ENCODE results near the gene PPP1R14B. TPM values are rescaled to one million over a fixed set of nuclear protein-coding genes. Genes with fewer than 3 reads are reported as not detected.

The PPP1R14B gene
- total RNA-seq, 2 experiments from 2014 or later, result 285 to 287 TPM

DNA sequence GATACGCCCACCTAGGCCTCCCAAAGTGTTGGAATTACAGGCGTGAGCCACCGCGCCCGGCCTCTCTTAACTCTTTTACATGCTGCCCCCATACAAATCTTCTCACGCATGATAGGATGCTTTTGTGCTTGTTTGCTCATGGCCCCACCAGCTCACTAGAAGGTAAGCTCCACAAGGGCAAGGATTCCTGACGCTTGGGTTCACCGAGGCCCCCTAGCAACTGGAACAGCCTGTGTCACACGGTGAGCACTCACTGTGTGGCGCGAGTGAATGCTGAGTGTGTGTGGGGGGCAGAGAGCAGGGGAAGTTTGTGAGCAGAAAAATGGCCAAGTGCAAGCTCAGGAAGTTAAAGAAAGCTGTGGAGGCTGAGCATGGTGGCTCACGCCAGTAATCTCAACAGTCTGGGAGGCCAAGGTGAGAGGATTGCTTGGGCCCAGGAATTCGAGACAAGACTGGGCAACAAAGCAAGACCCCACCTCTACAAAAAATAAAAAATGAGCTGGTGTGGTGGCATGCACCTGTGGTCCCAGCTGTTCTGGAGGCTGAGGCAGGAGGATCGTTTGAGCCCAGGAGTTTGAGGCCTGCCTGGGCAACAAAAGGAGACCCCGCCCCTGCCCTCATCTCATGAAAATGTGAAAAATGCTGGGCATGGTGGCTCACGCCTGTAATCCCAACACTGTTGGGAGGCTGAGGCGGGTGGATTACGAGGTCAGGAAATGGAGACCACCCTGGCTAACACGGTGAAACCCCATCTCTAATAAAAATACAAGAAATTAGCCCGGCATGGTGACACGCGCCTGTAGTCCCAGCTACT, 35.4 kb upstream of the PPP1R14B start:
- ChIA-PET POLR2A (interaction anchor here (0.6 to 4.7 kb wide), 3 partner anchors 11 to 22 kb away, joined by 3 to 47 read pairs (median 6); no protein-coding TSS in a partner anchor), CTCF (interaction anchor here (0.8 to 8.1 kb wide), 4 partner anchors 21 to 78 kb away, joined by 3 to 77 read pairs (median 4); partner anchors contain the start of genes CATSPERZ, ESRRA, PRDX5 and TRMT112)
- no peaks in the 10 kb centered on the region for H3K9me3 Mint-ChIP-seq
- intact Hi-C loops (cut with micrococcal nuclease), result no loop called here
- TF ChIP-seq, protein P1, sequence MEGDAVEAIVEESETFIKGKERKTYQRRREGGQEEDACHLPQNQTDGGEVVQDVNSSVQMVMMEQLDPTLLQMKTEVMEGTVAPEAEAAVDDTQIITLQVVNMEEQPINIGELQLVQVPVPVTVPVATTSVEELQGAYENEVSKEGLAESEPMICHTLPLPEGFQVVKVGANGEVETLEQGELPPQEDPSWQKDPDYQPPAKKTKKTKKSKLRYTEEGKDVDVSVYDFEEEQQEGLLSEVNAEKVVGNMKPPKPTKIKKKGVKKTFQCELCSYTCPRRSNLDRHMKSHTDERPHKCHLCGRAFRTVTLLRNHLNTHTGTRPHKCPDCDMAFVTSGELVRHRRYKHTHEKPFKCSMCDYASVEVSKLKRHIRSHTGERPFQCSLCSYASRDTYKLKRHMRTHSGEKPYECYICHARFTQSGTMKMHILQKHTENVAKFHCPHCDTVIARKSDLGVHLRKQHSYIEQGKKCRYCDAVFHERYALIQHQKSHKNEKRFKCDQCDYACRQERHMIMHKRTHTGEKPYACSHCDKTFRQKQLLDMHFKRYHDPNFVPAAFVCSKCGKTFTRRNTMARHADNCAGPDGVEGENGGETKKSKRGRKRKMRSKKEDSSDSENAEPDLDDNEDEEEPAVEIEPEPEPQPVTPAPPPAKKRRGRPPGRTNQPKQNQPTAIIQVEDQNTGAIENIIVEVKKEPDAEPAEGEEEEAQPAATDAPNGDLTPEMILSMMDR (IDR thresholded peaks at IDR 0.05), result no peak
- peaks cover 15% of the 10 kb centered on the region for H3K4me1 Mint-ChIP-seq (ENCODE audit: low read depth)
- no peak overlapping the region for H3K27ac Mint-ChIP-seq
- H3K4me3 Mint-ChIP-seq, result no peak overlapping the region
- ATAC-seq (no peak), DNase-seq (no peak)
- no peaks in the 10 kb centered on the region for H3K27me3 Mint-ChIP-seq
- H3K36me3 Mint-ChIP-seq (ENCODE audit: low read depth), result peaks cover 6% of the 10 kb centered on the region

DNA sequence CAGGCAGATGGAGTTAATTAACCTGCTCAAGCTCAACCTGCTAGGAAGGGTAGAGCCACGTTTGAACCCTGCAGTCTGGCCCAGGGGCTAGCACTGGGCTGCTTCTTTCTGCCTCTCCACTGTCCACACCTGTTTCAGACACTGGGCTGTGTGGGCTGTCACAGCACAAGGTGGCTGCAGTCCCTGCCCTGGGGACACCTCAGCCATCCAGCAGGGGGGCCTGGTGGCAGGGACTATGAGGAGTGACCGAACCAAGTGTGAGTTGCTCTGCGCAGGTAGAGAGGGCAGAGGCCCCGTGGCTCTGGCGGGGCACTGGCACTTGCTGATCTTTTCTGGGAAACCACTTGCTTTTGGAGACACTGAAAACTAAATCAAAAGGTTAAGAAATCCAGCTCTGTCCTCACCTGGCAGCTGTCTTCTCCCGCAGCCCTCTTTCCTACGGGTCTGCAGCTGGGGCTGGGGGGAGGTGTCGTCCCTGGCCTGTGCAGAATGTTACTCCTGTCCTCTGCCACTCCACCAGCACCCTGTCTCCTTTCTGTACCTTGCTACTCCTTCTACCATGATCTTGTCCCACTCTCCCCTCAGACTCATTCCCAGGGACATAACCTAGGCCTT, 31.9 kb upstream of the PPP1R14B start:
- Mint-ChIP-seq H3K4me1 (ENCODE audit: low read depth) (peaks cover 4% of the 10 kb centered on the region), H3K36me3 (ENCODE audit: low read depth) (peaks cover 6% of the 10 kb centered on the region), H3K27me3 (no peaks in the 10 kb centered on the region), H3K27ac (no peak overlapping the region), H3K4me3 (no peak overlapping the region), H3K9me3 (no peaks in the 10 kb centered on the region)
- no peak for DNase-seq
- no peak for ATAC-seq
- intact Hi-C loops (cut with micrococcal nuclease), result no loop called here
- TF ChIP-seq, protein P1 (IDR thresholded peaks at IDR 0.05), result no peak
- ChIA-PET CTCF (interaction anchor here (1.4 to 3.4 kb wide), 3 partner anchors 23 to 74 kb away, joined by 3 to 15 read pairs (median 4); partner anchors contain the start of gene CATSPERZ), POLR2A (interaction anchor here (3.1 kb wide), 1 partner anchor 8 kb away, joined by 9 read pairs; no protein-coding TSS in a partner anchor)

DNA sequence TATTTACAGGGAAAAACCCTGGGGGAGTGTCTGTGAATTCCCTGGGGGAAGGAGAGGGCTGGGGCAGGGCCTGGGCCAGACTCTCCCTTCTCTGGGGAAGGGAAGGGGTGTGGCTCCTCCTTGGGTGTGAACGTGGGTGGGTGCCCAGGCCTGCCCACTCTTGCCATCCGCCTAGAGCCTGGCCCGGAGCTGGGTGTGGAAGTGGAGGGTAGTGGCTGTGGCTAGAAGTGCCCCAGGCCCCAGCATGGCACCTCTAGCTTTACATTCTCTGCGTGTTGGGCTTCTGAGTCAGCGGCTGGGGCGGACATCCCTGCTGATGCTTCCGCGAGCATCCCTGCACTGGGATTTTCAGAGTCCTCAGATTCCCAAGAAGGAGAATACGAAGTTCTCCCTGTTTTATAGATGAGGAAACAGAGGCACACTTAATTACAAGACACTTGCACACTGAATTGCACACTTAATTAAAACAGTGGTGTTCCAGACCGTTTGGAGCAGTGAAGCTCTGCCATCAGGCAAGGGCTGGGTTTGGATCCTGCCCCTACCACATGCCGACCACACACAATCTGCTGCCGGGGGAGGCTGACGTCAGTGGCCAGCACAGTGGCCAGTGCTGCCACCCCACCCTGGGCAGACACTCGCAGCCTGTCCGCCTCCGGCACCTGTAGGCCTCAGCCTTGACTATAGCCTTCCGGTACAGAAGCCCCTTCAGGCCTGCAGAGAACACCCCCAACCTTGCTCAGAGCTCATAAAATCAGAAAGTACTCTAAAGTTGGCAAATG, 30.1 kb upstream of the PPP1R14B start:
- DNase-seq (no peak), ATAC-seq (no peak)
- ChIA-PET POLR2A (interaction anchor here (1.1 to 1.6 kb wide), 2 partner anchors 8 to 92 kb away, joined by 3 to 6 read pairs; partner anchors contain the start of genes BAD and GPR137), CTCF (interaction anchor here (0.9 to 3.4 kb wide), 6 partner anchors 25 to 72 kb away, joined by 3 to 15 read pairs (median 4); partner anchors contain the start of genes CATSPERZ and PPP1R14B)
- Mint-ChIP-seq H3K27me3 (no peaks in the 10 kb centered on the region), H3K4me3 (no peak overlapping the region), H3K9me3 (no peaks in the 10 kb centered on the region), H3K27ac (no peak overlapping the region), H3K4me1 (ENCODE audit: low read depth) (peaks cover 4% of the 10 kb centered on the region), H3K36me3 (ENCODE audit: low read depth) (peaks cover 2% of the 10 kb centered on the region)
- TF ChIP-seq, protein P1 (IDR thresholded peaks at IDR 0.05), result no peak
- intact Hi-C loops (cut with micrococcal nuclease), result no loop called here

DNA sequence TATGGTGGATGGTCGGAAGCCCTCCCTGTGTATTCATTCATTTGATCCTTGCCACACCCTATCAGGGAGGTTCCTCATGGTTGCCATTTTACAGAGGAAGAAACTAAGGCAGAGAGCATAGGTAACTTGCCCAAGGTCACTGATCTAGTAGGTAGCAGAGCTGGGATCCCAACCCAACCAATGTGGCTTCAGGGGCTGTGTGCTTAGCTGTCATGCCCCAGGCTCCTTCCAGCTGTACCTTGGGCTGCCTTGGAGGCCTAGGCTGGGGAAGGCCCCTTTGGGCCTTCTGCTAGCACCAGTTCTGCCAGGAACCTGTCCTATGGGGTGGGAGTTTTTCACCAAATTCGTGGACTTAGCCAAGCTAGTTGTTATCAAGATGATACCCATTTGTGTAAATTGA, 29.1 kb upstream of the PPP1R14B start:
- Mint-ChIP-seq H3K9me3 (no peaks in the 10 kb centered on the region), H3K4me1 (ENCODE audit: low read depth) (peaks cover 6% of the 10 kb centered on the region), H3K27me3 (no peaks in the 10 kb centered on the region), H3K36me3 (ENCODE audit: low read depth) (no peaks in the 10 kb centered on the region), H3K27ac (no peak overlapping the region), H3K4me3 (no peak overlapping the region)
- DNase-seq, result no peak
- TF ChIP-seq, protein P1 (IDR thresholded peaks at IDR 0.05), result no peak
- ChIA-PET CTCF (interaction anchor here (1.4 to 2.3 kb wide), 2 partner anchors 25 to 29 kb away, joined by 4 to 10 read pairs; partner anchors contain the start of gene CATSPERZ), POLR2A (interaction anchor here (0.7 to 1.6 kb wide), 4 partner anchors 9 to 91 kb away, joined by 3 to 6 read pairs (median 3); partner anchors contain the start of genes BAD, DNAJC4 and GPR137)
- no peak for ATAC-seq
- intact Hi-C loops (cut with micrococcal nuclease), result no loop called here

Measured in activated CD8-positive, alpha-beta T cell treated with anti-CD3 and anti-CD28 coated beads for 36 hours (primary cell).